ENCODE measurements around the gene DSCAM. TPM values are rescaled to one million over a fixed set of nuclear protein-coding genes. Genes with fewer than 3 reads are reported as not detected.

The DSCAM gene
- total RNA-seq, 1 experiment from 2014 or later, result not detected

DNA sequence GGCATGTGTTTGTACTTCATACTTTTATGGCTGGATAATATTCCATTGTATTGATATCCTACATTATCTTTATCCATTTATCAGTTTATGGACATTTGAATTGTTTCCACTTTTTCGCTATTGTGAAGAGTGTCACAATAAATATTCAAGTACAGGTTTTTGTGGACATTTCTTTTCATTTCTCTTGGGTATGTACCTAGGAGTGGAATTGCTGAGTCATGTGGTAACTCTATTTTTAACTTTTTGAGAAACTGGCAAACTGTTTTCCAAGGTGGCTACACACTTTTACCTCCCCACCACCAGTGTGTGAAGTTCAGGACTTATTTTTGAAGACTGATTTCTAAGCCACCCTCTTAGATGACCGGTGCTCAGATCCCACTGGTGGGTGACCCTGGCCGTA is 39.0 kb upstream of the DSCAM start:
- TF ChIP-seq ZFX (IDR thresholded peaks at IDR 0.05), result no peak
- no peak for TF ChIP-seq JUND (IDR thresholded peaks at IDR 0.05)
- no peak for TF ChIP-seq EZH2phosphoT487 (IDR thresholded peaks at IDR 0.05; ENCODE audit: borderline replicate concordance)
- no peak for TF ChIP-seq CEBPB (IDR thresholded peaks at IDR 0.05; ENCODE audit: low read depth)
- TF ChIP-seq, protein P1, sequence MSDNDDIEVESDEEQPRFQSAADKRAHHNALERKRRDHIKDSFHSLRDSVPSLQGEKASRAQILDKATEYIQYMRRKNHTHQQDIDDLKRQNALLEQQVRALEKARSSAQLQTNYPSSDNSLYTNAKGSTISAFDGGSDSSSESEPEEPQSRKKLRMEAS (IDR thresholded peaks at IDR 0.05), result no peak
- TF ChIP-seq SRF (IDR thresholded peaks at IDR 0.05; ENCODE audit: low read depth), result no peak
- no peak for TF ChIP-seq CBX3 (IDR thresholded peaks at IDR 0.05; ENCODE audit: low read depth)
- TF ChIP-seq FOSL1 (IDR thresholded peaks at IDR 0.05; ENCODE audit: low read depth), result no peak
- TF ChIP-seq SP1 (IDR thresholded peaks at IDR 0.05; ENCODE audit: low read depth), result no peak
- TF ChIP-seq RAD21 (IDR thresholded peaks at IDR 0.05; ENCODE audit: low read depth), result no peak
- TF ChIP-seq, protein P2, sequence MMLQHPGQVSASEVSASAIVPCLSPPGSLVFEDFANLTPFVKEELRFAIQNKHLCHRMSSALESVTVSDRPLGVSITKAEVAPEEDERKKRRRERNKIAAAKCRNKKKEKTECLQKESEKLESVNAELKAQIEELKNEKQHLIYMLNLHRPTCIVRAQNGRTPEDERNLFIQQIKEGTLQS (IDR thresholded peaks at IDR 0.05), result no peak
- ATAC-seq, result no peak
- no TSS peak for BruUV-seq (replicated peaks)
- no peak overlapping the region for H2AFZ ChIP-seq (ENCODE audit: low read depth, low read length, poor library complexity, severe bottlenecking)
- no peak for DNase-seq (ENCODE audit: low read depth, low spot score)
- intact Hi-C loops (cut with micrococcal nuclease), result no loop called here
- ChIA-PET RAD21 (ENCODE audit: low non-redundant PET in 1 of 2, low total read pairs in 2 of 2, uncharacterized antibody in 2 of 2, unreplicated experiment in 2 of 2) (no interaction called here), POLR2A (no interaction called here), CTCF (no interaction called here)
- no peak overlapping the region for H3K4me3 ChIP-seq (replicated peaks in 1 of 2; ENCODE audit: low read depth in 1 of 2, low read length in 2 of 2)
- no peak overlapping the region for H3K4me2 ChIP-seq (ENCODE audit: low read length)
- H3K27ac ChIP-seq (ENCODE audit: low read depth, low read length), result no peak overlapping the region
- no peaks in the 10 kb centered on the region for H3K36me3 ChIP-seq (ENCODE audit: control insufficient read depth in 1 of 2, insufficient read depth in 2 of 2, low read length in 2 of 2)
- H3K9me3 ChIP-seq (ENCODE audit: control insufficient read depth in 1 of 2, insufficient read depth in 1 of 2, low read depth in 1 of 2, low read length in 2 of 2), result peaks cover 20 to 37% of the 10 kb centered on the region in 2 experiments; a peak in 2 of 4 replicates
- H4K20me1 ChIP-seq (ENCODE audit: insufficient read depth), result no peaks in the 10 kb centered on the region
- no peaks in the 10 kb centered on the region for H3K4me1 ChIP-seq (ENCODE audit: control insufficient read depth in 1 of 2, insufficient read depth in 2 of 2, low read length in 2 of 2)
- no peaks in the 10 kb centered on the region for H3K9me2 ChIP-seq (ENCODE audit: insufficient read depth)
- no peaks in the 10 kb centered on the region for H3K27me3 ChIP-seq (ENCODE audit: insufficient read depth, low read length)
- H3K79me2 ChIP-seq (ENCODE audit: insufficient read depth, low read length), result no peaks in the 10 kb centered on the region
- H3K9ac ChIP-seq (ENCODE audit: low read length), result no peak overlapping the region

- no peak overlapping the region for H3K4me3 ChIP-seq (replicated peaks in 1 of 2; ENCODE audit: low read depth in 1 of 2, low read length in 2 of 2)
- no peaks in the 10 kb centered on the region for H3K9me2 ChIP-seq (ENCODE audit: insufficient read depth)
- ChIA-PET RAD21 (ENCODE audit: low non-redundant PET in 1 of 2, low total read pairs in 2 of 2, uncharacterized antibody in 2 of 2, unreplicated experiment in 2 of 2) (no interaction called here), POLR2A (no interaction called here), CTCF (no interaction called here)
- H3K79me2 ChIP-seq (ENCODE audit: insufficient read depth, low read length), result no peaks in the 10 kb centered on the region
- no peaks in the 10 kb centered on the region for H4K20me1 ChIP-seq (ENCODE audit: insufficient read depth)
- no peak for ATAC-seq
- no peaks in the 10 kb centered on the region for H3K4me1 ChIP-seq (ENCODE audit: control insufficient read depth in 1 of 2, insufficient read depth in 2 of 2, low read length in 2 of 2)
- H3K9ac ChIP-seq (ENCODE audit: low read length), result no peak overlapping the region
- no peak overlapping the region for H3K4me2 ChIP-seq (ENCODE audit: low read length)
- BruUV-seq (replicated peaks), result no TSS peak
- no peak overlapping the region for H3K27ac ChIP-seq (ENCODE audit: low read depth, low read length)
- H3K9me3 ChIP-seq (ENCODE audit: control insufficient read depth in 1 of 2, insufficient read depth in 1 of 2, low read depth in 1 of 2, low read length in 2 of 2), result peaks cover 20 to 36% of the 10 kb centered on the region in 2 experiments; a peak in 2 of 4 replicates
- no peaks in the 10 kb centered on the region for H3K27me3 ChIP-seq (ENCODE audit: insufficient read depth, low read length)
- no peaks in the 10 kb centered on the region for H3K36me3 ChIP-seq (ENCODE audit: control insufficient read depth in 1 of 2, insufficient read depth in 2 of 2, low read length in 2 of 2)
- intact Hi-C loops (cut with micrococcal nuclease), result no loop called here
- H2AFZ ChIP-seq (ENCODE audit: low read depth, low read length, poor library complexity, severe bottlenecking), result no peak overlapping the region
- DNase-seq (ENCODE audit: low read depth, low spot score), result no peak
- TF ChIP-seq TCF7L2 (IDR thresholded peaks at IDR 0.05; ENCODE audit: borderline replicate concordance, extremely low read depth, insufficient read depth, insufficient read length), result no peak
- no peak for TF ChIP-seq CTCF (IDR thresholded peaks at IDR 0.05 in 2 of 3, conservative IDR thresholded peaks at IDR 0.05 in 1 of 3; ENCODE audit: borderline replicate concordance in 1 of 3, insufficient read depth in 1 of 3, low read depth in 2 of 3, low read length in 2 of 3)
- TF ChIP-seq POLR2A (IDR thresholded peaks at IDR 0.05; ENCODE audit: borderline replicate concordance, extremely low read depth, insufficient read depth, insufficient read length), result no peak
- TF ChIP-seq EZH2 (IDR thresholded peaks at IDR 0.05), result no peak
- no peak for TF ChIP-seq YY1 (IDR thresholded peaks at IDR 0.05; ENCODE audit: extremely low read depth, insufficient replicate concordance, low read depth, low read length)
- no peak for TF ChIP-seq RAD21 (IDR thresholded peaks at IDR 0.05; ENCODE audit: low read depth)
- TF ChIP-seq SP1 (IDR thresholded peaks at IDR 0.05; ENCODE audit: low read depth), result no peak
- no peak for TF ChIP-seq ZBTB33 (IDR thresholded peaks at IDR 0.05; ENCODE audit: extremely low read depth, insufficient replicate concordance, low read length)
- TF ChIP-seq POLR2AphosphoS5 (IDR thresholded peaks at IDR 0.05; ENCODE audit: low read depth, low read length), result no peak
Observed at GRCh38 chr21:40882192-40882915, 35.4 kb upstream of the DSCAM start.

Measured in HCT116 (cell line).